H1 (cell line): ENCODE measurements around the gene CLEC2A. TPM values are rescaled to one million over a fixed set of nuclear protein-coding genes. Genes with fewer than 3 reads are reported as not detected.

Experiments used
- CEBPB ChIP-seq: IDR thresholded peaks from 2 replicates; pipeline ENCODE4 v1.6.1; 2012; ENCODE audit warnings: low read depth, low read length
- CHD7 ChIP-seq: fragments of 300-600 bp; sonication (generic); IDR thresholded peaks from 2 replicates; pipeline ENCODE4 v1.7.1; 2012; ENCODE audit warnings: low read length, moderate library complexity, mild to moderate bottlenecking, inconsistent platforms; ENCODE audit not compliant: insufficient replicate concordance
- HDAC2 ChIP-seq, 2 experiments: fragments of 300-600 bp in 1 of 2; sonication (generic) in 1 of 2; IDR thresholded peaks; 2 replicates each; pipeline ENCODE4 v1.6.1; 2011 to 2012; ENCODE audit warnings: low read depth in 2 of 2, low read length in 2 of 2, mild to moderate bottlenecking in 2 of 2, moderate library complexity in 2 of 2, borderline replicate concordance in 1 of 2, inconsistent platforms in 1 of 2
- MAFK ChIP-seq: IDR thresholded peaks from 2 replicates; pipeline ENCODE4 v1.6.1; 2012; ENCODE audit warnings: low read depth, mild to moderate bottlenecking, improper control_type of control experiment, low read length
- NRF1 ChIP-seq: IDR thresholded peaks from 2 replicates; pipeline ENCODE4 v1.6.1; 2011; ENCODE audit warnings: mild to moderate bottlenecking, low read depth, low read length, improper control_type of control experiment
- SIN3A ChIP-seq, 2 experiments: IDR thresholded peaks in 1 of 2; conservative IDR thresholded peaks in 1 of 2; 2 replicates each; pipeline ENCODE4 v1.6.1; 2011 to 2012; ENCODE audit warnings: low read length in 2 of 2, improper control_type of control experiment in 1 of 2, low read depth in 1 of 2, mild to moderate bottlenecking in 1 of 2
- SUZ12 ChIP-seq: fragments of 200-600 bp; sonication (generic); IDR thresholded peaks from 2 replicates; pipeline ENCODE4 v1.6.1; 2012; ENCODE audit warnings: mild to moderate bottlenecking, inconsistent platforms, low read length, moderate library complexity, mixed read lengths
- TAF7 ChIP-seq: optimal IDR thresholded peaks from 2 replicates; pipeline ENCODE3; 2011; ENCODE audit warnings: low read depth, mild to moderate bottlenecking, inconsistent platforms, low read length, moderate library complexity, borderline replicate concordance
- polyA plus RNA-seq, 7 experiments: library from polyadenylated mRNA; depleted of rRNA in 3 of 7; stranded (reverse) in 5 of 7; unstranded in 2 of 7; fragments of >200 nt in 5 of 7; fragments of 200-250 nt in 2 of 7; gene quantifications; 1 replicate in 5 of 7; 2 replicates in 1 of 7; 4 replicates in 1 of 7; pipeline versions ENCODE4 v1.2.1 to v1.2.3, GENCODE V29; 2011 to 2013; ENCODE audit warnings: missing spikeins in 2 of 7, mixed read lengths in 2 of 7
- total RNA-seq: library from RNA; stranded (reverse); fragmentation: NEBNext Ultra II Directional; extraction: Animal tissue kit (Norgen Biotek cat#: 25700); gene quantifications from 2 replicates; pipeline ENCODE4 v1.2.1, GENCODE V29; 2021

Gene CLEC2A
- total and polyA plus RNA-seq, 2 of the 8 experiments (the other 6 are each of a cell fraction or from before 2014, with no cell fraction given), result 0.63 to 3.7 TPM

DNA sequence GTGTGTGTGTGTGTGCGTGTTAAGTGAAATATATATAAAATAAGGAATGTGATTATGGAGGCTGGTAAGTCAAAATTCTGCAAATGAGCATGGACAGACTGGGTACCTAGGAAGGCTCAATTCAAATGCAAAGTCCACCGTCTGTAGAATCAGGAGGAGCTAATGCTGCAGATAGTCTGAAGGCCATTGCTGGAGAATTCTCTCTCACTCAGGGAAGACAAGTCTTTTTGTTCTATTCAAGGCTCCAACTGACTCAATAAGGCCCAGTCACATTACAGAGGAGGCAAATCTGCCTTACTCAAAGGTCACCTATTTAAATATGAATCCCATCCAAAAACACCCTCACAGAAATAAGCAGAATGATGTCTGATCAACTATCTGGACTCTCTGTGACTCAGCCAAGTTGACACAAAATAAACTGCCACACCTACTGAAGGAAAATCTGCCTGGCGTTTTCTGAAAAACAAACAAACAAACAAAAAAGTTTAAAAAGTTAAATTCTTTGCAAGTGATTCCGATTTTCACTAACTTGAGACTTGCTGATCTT lies 51.6 kb downstream of the CLEC2A start (continued):
- TF ChIP-seq CHD7 (no peak), SUZ12 (no peak), HDAC2 (IDR thresholded peaks at IDR 0.05; ENCODE audit: borderline replicate concordance in 1 of 2, low read depth in 2 of 2, low read length in 2 of 2) (no peak), TAF7 (no peak), SIN3A (conservative IDR thresholded peaks at IDR 0.05 in 1 of 2, IDR thresholded peaks at IDR 0.05 in 1 of 2; ENCODE audit: low read depth in 1 of 2, low read length in 2 of 2) (no peak), NRF1 (no peak), MAFK (no peak), CEBPB (no peak)
